HG03060 (cell line): ENCODE data around the gene NHSL2.

Experiments
- ATAC-seq: cut with Tn5 transposase; IDR thresholded peaks from one replicate; pipeline ENCODE4 v1.9.1; 2021; ENCODE audit warnings: low read depth, moderate number of reproducible peaks; ENCODE audit not compliant: unreplicated experiment

Gene NHSL2

DNA sequence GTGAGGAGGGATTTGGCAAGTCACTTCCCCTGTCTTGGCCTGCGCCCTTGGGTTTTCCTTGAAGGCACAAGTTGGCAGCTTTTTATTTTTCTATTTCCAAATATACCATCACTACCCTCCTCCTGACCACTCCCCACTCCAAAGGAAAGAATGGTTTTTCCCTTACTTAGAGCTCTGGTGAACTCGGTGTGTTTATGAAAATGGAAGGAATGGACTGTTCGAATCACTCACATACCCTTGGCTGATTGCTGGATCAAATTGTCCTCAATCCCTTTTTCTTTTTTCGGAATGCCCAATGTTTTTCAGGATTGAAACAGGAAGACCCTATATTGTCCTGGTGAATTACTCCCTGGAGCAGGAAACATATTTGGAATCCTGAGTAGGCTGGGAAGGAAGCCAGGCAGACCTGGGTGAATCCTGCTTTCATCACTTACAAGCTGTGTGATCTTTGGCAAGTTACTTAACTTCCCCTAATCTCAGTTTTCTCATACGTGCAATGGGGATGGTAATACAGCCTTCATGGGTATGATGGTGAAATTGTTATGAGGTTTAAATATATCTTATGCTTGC lies 150.4 kb downstream of the NHSL2 start:
- ATAC-seq: no peak

DNA sequence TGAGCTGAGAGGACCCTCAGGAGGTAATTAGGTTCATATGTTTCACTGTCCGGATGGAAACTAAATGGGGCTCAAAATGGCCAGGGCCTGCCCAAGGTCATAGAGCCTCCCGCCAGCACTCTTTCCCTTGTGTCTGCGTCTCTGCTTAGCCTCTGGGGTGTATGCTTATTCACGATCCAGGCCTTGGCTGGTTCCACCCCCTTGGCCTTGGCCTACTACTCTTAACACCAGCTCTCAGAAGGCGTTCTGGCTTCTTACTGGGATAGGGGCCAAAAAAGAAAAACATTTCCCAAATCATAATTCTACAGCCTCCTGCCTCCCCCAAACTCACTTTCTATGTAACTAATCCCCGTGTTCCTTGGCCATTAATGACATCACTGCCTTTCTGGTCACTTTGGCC lies 152.3 kb downstream of the NHSL2 start:
- no peak for ATAC-seq

GRCh38 chrX:72069350-72070160 lies 158.9 kb downstream of the NHSL2 start:
- ATAC-seq: no peak

- no peak for ATAC-seq
Observed at GRCh38 chrX:72071213-72071612, 160.6 kb downstream of the NHSL2 start.

DNA sequence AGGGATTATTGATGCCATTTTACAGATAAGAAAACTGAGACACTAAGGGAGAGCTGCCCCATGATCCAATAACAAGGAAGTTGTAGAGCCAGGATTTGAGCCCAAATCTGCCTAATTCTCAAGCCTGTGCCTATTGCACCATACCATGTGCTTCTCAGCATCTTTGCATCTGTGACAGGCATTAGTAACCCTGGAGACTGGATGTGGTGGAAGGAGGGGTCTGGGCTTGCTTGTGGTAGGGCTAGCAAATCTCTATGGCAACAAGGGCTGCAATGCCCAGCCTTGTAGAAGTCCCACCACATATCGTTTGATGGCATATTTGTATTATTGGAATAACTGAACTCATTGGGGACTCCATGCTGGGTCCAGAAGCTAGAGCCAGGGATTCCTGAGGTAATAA lies 163.0 kb downstream of the NHSL2 start:
- ATAC-seq: no peak

- ATAC-seq: no peak
Observed at GRCh38 chrX:72078411-72078810, 167.8 kb downstream of the NHSL2 start.

DNA sequence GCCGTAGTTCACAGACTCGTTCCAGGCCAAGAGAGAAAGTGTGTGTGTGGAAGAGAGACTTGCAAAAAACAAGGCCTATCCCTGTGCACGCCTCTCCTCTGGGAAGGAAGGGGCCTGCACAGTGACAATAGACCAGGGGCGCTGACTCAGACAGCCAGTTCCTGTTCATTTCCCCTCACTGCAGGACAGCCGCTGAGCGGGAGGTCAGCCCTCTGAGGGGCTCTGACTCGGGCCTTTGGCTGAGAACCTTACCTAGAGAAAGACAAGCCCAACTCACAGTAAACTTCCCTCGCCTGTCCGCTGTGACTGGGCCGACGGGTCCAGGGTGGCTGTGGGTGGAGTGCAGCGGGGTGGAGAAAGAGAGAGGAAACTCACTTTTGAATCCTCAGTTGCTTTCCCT lies 169.0 kb downstream of the NHSL2 start:
- ATAC-seq: no peak

- no peak for ATAC-seq
Observed at GRCh38 chrX:72080150-72080549, 169.5 kb downstream of the NHSL2 start.

- ATAC-seq: no peak
Observed at GRCh38 chrX:72080800-72081199, 170.2 kb downstream of the NHSL2 start.

- no peak for ATAC-seq
Observed at GRCh38 chrX:72081605-72082320, 171.1 kb downstream of the NHSL2 start.

DNA sequence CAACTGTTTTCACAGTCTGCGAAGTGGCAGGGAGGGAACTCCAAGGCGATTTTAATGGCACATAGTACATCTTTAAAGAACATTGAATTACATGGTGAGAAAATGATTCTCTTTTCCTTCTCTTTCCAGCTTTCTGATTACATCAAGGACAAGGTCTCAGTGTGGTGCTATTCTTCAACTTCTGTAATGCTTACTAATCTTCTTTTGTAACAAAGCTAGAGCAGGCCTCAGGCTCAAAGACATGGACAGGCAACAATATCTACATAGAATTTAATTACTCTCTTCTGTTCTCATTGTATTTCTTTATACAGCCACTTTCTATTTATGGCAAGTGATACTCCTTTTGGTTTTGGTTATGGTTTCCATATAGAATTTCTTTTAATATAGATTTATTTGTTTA lies 172.6 kb downstream of the NHSL2 start:
- ATAC-seq: no peak

DNA sequence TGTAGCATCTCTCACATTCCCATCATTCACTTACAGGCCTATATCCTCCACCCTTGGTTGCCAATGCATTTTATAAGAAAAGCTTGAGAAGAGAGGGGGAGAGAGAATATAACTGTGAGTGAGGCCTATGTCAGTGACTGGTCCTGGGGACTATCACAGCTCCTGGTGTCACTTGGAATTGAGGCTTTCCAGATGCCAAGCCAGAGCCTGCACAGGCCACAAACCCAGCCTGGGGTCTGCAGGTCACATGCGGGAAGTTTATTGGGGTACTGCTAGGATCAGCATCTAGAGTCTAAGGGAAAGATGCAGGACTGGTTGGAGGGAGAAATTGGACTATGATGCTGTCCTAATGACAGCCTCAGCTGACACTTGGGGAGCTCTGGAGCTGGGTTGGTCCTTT lies 173.5 kb downstream of the NHSL2 start:
- no peak for ATAC-seq

DNA sequence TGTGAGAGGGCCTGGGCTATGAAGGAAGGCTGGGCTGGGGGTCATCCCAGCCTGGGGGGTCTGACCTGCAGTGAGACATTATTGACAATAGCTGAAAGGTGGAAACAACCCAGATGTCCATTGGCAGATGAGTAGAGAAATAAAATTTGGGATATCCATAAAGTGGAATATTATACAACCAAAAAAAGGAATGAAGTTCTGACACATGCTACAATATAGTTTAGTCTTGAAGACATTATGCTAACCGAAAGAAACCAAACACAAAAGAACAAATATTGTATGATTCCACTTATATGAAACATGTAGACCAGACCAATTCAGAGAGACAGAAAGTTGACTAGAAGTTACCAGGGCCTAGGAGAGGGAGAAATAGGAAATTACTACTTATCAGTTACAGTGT lies 176.3 kb downstream of the NHSL2 start:
- no peak for ATAC-seq

GRCh38 chrX:72088761-72089160 lies 178.1 kb downstream of the NHSL2 start:
- ATAC-seq: no peak

- no peak for ATAC-seq
Observed at GRCh38 chrX:72089254-72089653, 178.6 kb downstream of the NHSL2 start.

GRCh38 chrX:72094894-72095293 lies 184.2 kb downstream of the NHSL2 start:
- no peak for ATAC-seq

DNA sequence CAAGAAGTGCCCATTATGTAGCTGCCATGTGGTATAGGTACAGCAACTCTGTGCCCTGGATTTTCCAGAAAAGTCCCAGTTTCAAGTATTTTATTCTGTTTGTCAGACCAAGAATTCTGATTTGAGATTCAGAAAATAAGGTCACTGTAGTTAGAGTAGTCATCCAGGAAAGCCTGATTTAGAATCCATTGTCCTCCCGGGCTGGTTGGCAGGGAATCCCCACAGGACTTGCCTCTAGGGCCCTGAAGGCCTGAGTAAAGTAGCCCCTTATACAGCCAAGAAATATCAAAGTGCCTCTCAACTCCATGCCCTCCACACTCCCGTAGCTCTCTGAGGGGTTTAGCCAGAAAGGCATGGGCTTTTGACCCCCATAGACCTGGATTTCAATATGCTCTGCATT lies 184.7 kb downstream of the NHSL2 start:
- no peak for ATAC-seq

GRCh38 chrX:72097098-72097497 lies 186.5 kb downstream of the NHSL2 start:
- no peak for ATAC-seq

GRCh38 chrX:72100051-72100755 lies 189.6 kb downstream of the NHSL2 start:
- ATAC-seq: no peak

- ATAC-seq: peak; percentile 51
Observed at GRCh38 chrX:72100824-72101351, 190.2 kb downstream of the NHSL2 start.

- no peak for ATAC-seq
Observed at GRCh38 chrX:72101597-72102037, 191.0 kb downstream of the NHSL2 start.
